Measurements from ENCODE around the gene GABRB2. TPM values are rescaled to one million over a fixed set of nuclear protein-coding genes. Genes with fewer than 3 reads are reported as not detected.

Gene GABRB2
- total RNA-seq, 1 donor from 2014 or later, result not detected

Other genes with a start within 250 kb of the GABRB2 start
- not detected for gene GABRA6, start 139.0 kb upstream of the GABRB2 start, total RNA-seq